Ovary (tissue), 3 donors: ENCODE results near the gene TMEM185B.

Experiments
- POLR2A ChIP-seq: fragments of 450-650 bp; IDR thresholded peaks from one replicate; pipeline ENCODE4 v1.6.1; 2017; ENCODE audit warnings: antibody characterized with exemption, mild to moderate bottlenecking, moderate library complexity
- TF ChIP-seq, protein P1 (sequence below), 3 donors: fragments of 450-650 bp in 2 of 3; fragments of 200-600 bp in 1 of 3; IDR thresholded peaks; one replicate each; pipeline versions ENCODE4 v1.5.1 to v1.8.0; 2016 to 2022; ENCODE audit warnings: antibody characterized with exemption in 3 of 3, mild to moderate bottlenecking in 1 of 3
- donor health status: DM: no; HTN: no; CAD: no.

DNA sequence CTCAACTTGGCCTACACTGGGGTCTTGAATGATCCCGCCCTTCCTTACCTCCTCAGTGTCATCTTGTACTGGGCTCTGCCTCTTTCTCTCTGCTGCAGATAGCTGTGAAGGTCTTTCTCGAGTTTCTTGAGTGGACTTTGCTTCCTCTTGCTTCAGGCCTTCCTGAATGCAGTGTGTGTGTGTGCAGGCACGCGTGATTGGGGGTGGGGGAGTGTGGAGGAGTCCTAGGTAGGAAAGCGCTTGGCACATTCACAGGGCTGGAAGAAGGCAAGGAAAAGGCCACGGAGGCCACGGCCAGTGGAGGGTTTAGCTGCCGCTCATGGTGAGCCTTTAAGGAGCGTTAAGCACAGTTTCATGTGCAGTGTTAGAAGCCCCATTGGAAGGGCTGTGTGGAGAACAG is 35.0 kb upstream of the TMEM185B start:
- TF ChIP-seq, protein P1, sequence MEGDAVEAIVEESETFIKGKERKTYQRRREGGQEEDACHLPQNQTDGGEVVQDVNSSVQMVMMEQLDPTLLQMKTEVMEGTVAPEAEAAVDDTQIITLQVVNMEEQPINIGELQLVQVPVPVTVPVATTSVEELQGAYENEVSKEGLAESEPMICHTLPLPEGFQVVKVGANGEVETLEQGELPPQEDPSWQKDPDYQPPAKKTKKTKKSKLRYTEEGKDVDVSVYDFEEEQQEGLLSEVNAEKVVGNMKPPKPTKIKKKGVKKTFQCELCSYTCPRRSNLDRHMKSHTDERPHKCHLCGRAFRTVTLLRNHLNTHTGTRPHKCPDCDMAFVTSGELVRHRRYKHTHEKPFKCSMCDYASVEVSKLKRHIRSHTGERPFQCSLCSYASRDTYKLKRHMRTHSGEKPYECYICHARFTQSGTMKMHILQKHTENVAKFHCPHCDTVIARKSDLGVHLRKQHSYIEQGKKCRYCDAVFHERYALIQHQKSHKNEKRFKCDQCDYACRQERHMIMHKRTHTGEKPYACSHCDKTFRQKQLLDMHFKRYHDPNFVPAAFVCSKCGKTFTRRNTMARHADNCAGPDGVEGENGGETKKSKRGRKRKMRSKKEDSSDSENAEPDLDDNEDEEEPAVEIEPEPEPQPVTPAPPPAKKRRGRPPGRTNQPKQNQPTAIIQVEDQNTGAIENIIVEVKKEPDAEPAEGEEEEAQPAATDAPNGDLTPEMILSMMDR (IDR thresholded peaks at IDR 0.05): no peak
- TF ChIP-seq POLR2A: no peak
